HG03571 (cell line): ENCODE results near the gene DCC.
"Not testable (repeated sequence)": the region's sequence is repeated elsewhere in the genome, so short reads cannot be mapped to it uniquely, and the experiment has no call there.

Source experiments
- ATAC-seq: cut with Tn5 transposase; IDR thresholded peaks from one replicate; pipeline ENCODE4 v1.9.1; 2021; ENCODE audit not compliant: unreplicated experiment

The DCC gene

DNA sequence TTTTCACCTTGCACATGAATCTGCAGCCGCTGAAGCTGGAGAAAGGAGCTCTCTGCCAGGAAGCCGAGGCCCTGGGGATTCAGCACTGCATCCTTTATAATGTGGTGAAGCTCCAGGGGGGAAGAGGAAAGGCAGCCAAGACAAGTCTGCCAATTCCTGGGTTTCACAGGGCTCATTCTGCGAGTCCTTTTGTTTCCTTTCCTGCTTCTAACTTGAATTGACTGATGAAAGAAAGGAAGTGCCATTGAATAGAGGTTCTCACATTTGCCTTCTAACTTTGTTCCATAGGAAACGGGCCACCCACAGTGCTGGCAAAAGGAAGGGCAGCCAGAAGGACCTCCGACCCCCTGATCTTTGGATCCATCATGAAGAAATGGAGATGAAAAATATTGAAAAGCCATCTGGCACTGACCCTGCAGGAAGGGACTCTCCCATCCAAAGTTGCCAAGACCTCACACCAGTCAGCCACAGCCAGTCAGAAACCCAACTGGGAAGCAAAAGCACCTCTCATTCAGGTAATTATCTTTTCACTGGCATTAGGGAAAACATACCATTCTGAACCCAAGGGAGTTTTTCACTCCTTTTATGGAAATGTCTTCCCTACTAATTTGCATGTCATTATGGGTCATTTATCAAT is 1119.1 kb downstream of the DCC start:
- no peak for ATAC-seq

DNA sequence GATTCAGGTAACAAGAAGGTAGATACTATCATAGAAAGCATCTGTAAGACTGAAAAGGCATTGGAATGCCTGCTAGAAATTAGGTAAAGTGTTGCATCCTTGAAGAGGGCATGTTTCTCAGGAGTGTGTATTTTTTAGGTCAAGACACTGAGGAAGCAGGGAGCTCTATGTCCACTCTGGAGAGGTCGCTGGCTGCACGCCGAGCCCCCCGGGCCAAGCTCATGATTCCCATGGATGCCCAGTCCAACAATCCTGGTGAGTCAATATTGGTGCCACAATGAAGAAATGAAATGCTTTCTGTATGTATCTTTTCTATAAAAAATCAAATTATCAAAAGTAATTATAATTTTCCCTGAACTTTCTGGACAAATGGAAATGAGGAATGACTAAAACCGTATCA is 1127.8 kb downstream of the DCC start:
- no peak for ATAC-seq

DNA sequence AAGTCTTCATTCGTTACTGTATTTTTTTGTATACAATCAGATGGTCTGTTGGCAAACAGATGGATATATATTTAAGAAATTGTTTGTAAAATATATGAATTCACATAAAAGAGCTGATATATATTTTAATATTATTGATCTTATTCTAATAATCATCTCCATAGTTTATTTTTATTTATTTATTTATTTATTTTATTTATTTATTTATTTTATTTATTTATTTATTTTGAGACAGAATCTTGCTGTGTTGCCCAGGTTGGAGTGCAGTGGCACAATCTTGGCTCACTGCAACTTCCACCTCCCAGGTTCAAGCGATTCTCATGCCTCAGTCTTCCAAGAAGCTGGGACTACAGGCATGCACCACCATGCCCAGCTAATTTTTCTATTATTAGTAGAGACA is 1128.2 kb downstream of the DCC start:
- not testable (repeated sequence) for ATAC-seq

DNA sequence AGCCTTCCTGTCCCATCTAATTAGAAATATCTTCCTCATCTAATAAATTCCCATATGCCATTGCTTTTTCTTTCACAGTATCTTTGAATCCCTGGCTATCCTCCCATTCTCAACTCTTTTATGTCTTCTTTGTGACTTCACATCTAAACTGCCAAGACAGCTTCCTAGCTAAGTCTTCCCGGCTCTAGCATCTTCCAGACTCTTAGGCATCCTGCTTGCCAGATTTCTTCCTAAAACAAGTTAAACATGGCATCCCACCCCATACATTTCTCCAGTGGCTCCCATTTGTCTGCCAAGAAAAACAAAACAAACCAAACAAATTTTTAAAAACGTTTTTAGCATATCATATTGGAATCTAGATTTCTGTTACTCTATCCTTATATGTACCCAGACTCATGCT is 1132.5 kb downstream of the DCC start:
- no peak for ATAC-seq

DNA sequence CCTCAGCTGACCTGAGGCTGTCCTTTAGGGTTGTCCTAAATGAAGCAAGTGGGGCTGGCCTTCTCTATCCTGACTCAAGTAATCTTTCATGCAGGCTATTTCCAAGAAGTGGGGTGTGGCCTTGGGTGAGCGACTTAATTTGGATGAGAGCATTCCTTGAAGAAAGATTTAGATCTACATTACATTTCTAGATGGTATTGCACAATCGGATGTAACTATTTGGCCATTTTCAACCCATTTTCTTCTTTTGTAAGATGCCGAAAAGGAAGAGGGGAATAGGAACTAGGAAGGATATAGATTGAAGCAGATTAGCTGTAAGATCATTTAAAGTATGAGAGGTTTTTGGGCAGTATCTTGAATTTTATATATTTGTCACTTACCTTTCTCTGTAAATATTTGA is 1138.2 kb downstream of the DCC start:
- ATAC-seq: no peak

DNA sequence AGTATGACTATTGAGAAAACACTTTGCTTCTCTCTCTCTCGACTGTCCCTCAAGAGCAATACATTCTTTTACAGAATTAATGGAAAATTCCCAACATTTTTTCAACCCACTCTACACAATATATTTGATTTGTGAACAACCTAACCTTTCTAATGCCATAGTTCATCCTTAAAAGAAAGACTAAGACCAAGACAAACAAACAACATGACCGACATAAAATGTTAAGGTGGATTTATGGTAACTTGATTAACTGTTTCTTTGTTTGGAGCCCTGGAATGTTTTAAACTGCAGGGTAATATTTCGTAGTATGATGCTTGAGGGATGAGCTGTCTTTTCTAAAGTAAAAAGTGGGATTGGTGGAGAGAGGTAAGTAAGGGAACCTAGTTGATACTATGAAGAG is 1146.3 kb downstream of the DCC start:
- no peak for ATAC-seq

DNA sequence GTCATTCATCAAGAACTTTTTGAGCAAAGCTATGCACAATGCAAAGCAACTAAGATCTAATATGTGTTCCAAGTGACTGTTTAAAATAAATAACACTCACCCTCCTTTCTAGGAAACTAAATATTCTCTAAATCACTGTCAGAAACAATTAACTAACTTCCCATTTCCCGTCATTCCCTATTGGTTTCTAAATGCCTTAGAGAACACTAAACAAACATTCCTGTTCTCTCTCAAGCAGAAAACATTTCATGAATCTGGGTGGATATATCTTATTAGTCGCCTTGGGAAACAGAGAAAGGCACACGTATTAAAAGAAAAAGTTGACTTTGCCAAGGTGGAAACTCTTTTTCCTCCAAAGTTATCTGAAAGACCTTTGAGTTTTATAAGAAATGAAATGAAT is 1149.3 kb downstream of the DCC start:
- no peak for ATAC-seq

DNA sequence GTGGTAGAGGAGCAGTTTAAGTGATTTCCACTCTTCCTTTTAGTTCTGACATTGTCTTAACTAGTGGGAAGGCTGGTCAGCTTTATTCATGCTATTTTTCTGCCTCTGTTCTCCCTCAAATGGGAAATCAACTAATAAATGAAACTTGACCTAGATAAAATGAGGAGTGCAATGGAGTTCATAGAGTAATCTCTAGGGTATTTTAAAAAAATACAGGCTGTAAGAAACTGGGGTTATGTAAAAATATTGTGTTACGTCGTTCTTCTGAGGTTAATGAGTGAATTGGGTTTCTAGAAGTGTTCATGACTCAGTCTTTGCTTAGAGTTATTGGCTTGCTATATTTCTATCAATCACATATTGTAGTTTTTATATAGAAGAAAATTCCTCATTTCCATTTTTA is 1150.0 kb downstream of the DCC start:
- no peak for ATAC-seq

DNA sequence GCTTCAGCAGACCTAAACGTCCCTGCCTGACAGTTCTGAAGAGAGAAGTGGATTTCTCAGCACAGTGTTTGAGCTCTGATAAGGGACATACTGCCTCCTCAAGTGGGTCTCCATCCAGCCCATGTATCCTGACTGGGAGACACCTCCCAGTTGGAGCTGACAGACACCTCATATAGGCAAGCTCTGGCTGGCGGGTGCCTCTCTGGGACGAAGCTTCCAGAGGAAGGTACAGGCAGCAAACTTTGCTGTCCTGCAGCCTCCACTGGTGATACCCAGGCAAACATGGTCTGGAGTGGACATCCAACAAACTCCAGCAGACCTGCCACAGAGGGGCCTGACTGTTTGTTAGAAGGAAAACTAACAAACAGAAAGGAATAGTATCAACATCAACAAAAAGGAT is 1156.0 kb downstream of the DCC start:
- ATAC-seq: no peak

DNA sequence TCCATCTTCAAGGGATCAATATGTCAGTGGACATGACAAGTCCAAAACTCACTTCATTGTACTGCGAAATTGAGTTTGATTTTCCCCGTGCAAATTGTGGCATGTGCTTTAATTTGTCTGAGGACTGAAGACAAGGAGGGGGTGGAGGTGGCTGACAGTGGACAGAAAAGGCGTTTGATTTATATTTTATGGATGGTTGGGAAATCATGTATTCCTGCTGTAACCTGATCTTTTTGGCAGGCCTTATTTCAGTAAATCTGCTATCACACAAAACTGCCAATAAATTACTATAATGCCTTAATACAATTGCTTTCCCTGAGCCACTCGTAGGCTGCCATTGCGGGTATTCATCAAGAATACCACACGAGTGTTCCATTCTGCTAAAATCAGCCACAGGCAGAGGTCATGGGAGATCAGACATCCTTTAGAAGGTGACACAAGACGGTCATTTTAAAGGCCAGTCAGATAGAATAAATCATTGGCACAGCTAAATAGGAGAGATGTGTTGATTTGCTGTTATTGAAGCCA is 1164.0 kb downstream of the DCC start:
- ATAC-seq: no peak

DNA sequence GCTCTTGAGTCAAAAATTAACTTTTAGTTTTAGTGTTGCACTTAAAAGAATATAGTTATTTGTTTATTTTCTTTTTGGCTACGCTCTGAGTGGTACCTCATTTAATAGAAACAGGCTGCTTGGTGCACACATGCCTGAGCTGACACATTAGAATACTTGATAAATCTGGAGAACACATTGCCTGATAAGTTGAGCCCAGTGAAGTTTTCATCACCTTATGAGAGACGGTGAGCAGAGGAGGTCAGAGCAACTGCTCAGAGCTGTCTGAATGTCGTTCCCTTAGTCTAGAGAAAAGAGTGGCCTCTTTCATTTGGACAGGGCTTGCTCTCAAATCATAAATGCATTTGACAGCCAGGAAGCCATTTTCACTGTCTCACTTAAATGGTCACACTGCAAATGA is 1168.5 kb downstream of the DCC start:
- no peak for ATAC-seq

DNA sequence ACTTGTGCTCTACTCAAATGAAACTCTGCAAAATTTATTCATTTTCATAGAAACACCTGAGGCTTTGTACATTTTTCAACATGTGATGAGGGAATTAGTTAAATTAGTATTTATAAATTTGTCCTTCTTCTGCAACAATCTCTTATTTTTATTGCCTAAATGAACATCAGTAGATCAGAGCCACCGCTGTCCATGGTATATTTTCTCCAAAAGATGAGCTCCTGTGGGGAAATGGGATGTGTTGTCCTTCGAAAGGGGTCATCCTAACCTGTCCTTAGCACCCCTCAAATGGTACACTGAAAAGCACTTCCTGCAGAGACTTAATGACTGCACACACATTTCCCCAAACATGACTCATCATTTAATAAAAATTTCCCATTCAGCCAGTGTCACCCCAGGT is 1169.9 kb downstream of the DCC start:
- no peak for ATAC-seq

DNA sequence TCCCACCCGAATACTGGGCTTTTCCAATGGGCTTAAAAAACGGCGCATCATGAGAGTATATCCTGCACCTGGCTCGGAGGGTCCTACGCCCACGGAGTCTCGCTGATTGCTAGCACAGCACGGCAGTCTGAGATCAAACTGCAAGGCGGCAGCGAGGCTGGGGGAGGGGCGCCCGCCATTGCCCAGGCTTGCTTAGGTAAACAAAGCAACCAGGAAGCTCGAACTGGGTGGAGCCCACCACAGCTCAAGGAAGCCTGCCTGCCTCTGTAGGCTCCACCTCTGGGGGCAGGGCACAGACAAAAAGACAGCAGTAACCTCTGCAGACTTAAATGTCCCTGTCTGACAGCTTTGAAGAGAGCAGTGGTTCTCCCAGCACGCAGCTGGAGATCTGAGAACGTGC is 1171.7 kb downstream of the DCC start:
- not testable (repeated sequence) for ATAC-seq

DNA sequence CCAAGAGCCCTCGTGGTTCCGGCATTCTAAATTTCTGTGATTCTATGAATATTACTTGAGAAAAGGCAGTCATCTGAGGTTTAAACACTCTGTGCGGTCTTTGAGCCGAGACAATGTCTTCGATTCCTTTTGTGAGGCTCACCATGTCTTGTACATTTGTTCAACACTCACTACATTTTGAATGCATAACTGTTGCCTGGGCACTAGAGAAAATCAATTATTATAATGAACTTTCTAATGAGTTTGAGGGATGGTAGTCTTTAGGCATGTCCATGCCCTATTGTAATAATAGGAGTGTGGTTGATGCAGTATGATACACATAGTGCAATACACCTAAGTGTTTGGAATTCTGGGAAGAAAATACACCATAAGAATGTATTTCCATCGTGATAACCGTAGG is 1181.1 kb downstream of the DCC start:
- ATAC-seq: no peak

DNA sequence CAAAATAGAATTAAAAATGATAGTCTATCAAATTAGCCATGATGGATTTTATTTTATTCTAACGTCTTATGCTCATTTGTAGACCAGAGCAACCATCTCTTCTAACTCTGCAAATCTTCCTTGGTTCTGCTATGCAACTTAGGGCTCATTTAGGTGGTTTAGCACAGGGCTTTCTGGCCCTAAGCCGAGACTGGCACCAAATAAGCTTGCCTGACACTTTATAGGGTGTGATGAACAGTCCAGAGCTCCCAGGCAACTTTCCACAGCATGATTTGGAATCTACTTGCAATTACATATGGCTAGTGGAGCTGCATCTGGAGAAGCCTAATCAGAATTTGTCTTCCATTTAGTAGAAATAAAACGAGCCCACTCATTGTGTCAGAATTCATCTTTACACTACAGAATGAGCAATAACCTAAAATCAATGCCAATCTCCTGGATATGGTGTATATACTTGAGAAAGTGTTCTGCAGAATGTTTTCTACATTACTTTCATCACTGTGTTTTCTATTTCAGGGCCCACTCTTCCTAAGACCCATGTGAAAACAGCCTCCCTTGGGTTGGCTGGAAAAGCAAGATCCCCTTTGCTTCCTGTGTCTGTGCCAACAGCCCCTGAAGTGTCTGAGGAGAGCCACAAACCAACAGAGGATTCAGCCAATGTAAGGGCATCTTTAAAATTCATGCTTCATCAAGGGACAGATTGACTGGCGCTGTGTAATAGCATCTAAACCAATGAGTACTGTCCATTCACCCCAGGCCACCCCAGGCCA is 1186.3 kb downstream of the DCC start:
- no peak for ATAC-seq

DNA sequence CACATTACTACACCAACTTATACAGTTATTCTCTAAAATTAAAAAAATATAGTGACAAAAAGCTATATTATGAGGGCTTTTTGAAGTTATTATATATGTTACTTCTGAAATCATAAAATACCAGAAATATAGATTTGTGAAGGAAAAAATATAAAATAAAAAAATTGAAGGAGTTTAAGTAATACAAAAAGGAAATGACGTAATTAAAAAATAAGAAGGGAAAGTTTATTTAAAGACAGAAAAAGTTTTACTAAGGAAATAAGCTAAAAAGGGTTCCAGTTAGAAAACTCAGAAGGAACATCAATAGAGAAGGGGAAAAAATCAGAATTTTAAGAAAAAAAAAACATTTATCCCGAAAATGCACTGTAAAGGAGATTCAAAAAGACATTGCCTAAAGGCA is 1187.4 kb downstream of the DCC start:
- ATAC-seq: no peak

DNA sequence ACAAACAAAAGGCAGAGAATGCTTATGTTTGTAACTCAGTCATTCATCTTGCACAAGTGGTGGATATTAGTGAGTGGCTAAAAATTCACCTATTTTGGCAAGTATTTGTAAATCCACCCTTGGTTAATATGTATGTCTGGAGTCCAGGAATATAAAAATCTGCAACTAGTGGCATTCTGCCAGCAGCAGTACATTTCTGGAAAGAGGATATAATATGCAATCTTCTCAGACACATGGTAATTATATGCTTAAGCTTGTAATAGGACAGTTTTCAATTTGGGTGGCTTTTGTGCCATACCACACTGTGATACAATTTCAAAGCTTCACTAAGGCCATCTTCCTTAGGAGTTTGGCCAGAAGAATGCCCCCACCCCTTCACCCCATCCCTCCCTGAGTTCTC is 1191.2 kb downstream of the DCC start:
- no peak for ATAC-seq

DNA sequence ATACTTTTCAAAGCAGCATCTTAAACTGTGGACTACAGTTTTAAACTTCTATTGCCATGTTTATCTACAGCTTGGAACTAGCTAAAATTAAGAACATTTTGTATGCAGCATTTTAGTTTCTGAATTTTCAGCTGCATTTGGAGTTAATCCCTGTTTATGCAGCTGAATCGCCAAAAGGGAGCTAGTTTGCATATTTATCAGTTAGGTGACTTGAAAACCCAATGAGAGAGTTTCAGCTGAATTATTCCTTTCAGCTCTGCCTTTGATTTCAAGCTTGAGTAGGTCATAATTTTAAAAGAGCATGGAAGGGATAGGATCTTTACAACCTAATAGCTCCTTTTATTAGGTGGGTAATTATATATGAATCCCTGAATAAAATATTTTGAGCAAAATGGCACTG is 1191.9 kb downstream of the DCC start:
- ATAC-seq: no peak

DNA sequence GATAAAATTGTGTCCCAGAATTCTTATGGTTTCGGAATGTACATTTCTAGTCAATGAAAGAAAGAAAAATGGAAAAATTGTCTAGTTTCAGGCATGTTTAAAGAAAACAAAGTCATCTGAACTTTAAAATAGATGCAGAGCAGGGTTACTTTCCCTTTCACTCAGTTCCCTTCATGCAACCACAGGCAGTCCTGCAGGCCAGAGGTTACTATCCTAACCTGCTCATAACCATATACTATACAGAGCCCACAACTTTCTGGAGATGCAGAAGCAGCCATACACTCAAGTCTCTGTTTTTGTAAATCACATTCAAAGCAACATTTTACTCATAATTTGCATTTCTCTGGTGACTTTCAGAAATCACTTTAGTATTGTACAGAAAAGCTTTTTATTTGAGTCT is 1194.2 kb downstream of the DCC start:
- no peak for ATAC-seq

DNA sequence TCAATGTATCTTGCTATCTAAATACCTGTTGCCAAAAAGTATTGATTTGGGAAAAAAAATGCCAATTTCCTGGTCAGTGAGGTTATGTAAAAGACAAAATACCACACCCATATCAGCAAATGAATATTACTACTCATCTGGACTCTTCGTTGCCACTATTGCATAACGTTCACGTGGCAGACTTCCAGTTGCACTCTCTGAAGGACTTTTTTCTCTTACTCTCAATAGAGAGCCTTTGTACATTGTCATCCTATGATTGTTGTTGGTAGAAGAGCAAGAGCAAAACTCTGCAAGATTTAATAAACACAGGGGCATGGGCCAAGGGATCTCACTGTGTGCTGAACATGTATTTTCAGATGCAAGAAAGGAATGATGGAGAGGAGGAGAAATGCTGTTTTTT is 1194.7 kb downstream of the DCC start:
- ATAC-seq: no peak

DNA sequence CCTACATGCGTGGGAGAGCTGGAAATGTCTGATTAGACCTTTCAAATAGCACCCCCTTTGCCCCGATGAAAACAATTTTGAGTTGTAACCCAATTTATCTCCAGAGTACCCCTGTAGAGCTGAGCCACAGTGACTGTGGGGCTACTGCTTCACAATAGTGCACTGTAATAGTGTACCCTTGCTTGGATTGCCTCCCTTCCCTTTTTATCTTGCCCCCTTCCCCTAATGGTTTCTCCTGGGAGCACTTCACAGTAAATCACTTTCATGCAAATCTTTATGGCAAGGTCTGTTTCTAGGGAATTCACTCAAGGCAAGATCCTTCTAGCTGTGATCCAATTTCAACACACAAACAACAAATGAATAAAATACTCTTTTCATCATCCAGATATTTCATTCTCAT is 1196.9 kb downstream of the DCC start:
- ATAC-seq: no peak

DNA sequence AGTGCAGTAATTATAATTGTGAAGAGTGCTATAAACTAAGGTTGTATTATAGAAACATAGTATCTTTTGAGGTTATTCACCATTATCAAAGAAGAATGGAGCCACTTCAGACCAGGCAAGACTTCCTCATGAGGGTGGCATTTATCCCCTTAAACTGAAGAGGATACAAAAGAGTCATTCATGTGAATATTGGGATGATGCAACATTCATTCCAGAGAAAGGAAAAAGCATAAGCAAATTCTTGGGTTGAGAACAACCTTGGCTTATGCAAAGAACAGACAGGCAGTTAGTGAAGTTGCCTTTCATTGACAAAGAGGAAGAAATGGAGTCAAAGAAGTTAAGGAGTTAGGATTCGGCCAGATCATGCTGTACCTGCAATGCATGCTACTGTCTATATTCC is 1201.9 kb downstream of the DCC start:
- ATAC-seq: no peak

DNA sequence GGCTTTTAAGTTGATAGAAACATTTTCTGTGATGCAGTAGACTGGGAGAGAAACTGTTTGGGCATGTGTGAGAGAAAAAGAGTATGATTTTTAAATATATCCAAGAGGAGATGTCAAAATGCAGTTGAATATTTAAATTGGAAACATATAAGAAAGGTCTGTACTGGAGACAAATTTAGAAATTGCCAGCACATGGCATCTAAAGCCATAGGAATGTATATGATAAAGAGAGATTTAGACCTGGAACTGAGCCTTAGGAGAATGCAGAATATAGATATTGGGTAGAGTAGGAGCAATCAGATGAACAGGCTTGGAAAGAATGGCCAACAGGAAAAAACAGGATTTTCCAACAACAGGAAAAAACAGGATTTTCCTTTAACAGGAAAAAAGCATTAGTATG is 1203.7 kb downstream of the DCC start:
- no peak for ATAC-seq
